Neural progenitor cell (in vitro differentiated cells): ENCODE data around the gene RNPEPL1.

Experiments
- CTCF ChIP-seq: fragments of 200-600 bp; sonication (generic); IDR thresholded peaks from 2 replicates; pipeline ENCODE4 v1.5.1; 2017; ENCODE audit warnings: antibody characterized with exemption, mild to moderate bottlenecking
- EZH2 ChIP-seq: fragments of 200-600 bp; sonication (generic); IDR thresholded peaks from 2 replicates; pipeline ENCODE4 v1.6.1; 2017; ENCODE audit warnings: antibody characterized with exemption, mild to moderate bottlenecking, moderate library complexity

DNA sequence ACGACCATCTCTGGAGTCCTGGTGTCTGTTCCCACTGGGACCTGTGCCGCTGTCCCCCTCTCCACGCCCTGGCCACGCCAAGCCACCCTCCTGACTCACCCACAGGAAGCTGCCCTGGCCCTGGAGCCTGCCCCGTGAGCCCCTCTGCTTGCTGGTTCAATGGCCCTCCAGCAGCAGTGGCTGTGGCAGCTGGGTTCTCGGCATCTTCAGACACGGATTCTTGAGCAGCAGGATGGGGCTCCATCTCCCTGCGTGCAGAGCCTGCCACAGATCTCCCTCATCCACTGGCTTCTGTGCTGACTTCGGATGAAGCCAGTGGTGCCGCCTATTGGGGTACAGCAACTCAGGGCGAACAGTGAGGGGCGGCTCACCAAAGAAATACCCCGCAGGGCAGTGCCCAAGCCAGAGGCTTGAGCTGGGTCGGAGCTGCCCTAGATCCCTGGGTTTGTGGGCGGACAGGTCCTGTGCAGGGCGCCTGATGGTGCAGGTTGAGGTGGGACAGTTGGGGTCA, 32.2 kb downstream of the RNPEPL1 start:
- TF ChIP-seq EZH2 (no peak), CTCF (no peak)
